Lower leg skin (tissue), 4 donors: ENCODE measurements around the gene RBM4B. TPM values are rescaled to one million over a fixed set of nuclear protein-coding genes. Genes with fewer than 3 reads are reported as not detected.

ENCODE experiments used
- DNase-seq, 2 donors: peaks; one replicate each; pipeline ENCODE4 v3.0.0-alpha.2; 2019; ENCODE audit warnings: low spot score in 2 of 2
- H3K4me3 ChIP-seq: fragments of 200-600 bp; sonication (generic); 2 replicates; pipeline ENCODE4 v1.5.1; 2017; ENCODE audit warnings: mild to moderate bottlenecking, low read depth; ENCODE audit not compliant: poor library complexity, severe bottlenecking
- CTCF ChIP-seq, 3 donors: fragments of 450-650 bp; IDR thresholded peaks; one replicate each; pipeline ENCODE4 v1.5.1; 2016; ENCODE audit warnings: antibody characterized with exemption in 3 of 3, mild to moderate bottlenecking in 3 of 3, moderate library complexity in 2 of 3
- POLR2A ChIP-seq, 2 donors: fragments of 450-650 bp; IDR thresholded peaks; one replicate each; pipeline ENCODE4 v1.6.1; 2016 to 2017; ENCODE audit warnings: antibody characterized with exemption in 2 of 2, mild to moderate bottlenecking in 1 of 2, moderate library complexity in 1 of 2
- WGBS, 2 donors: methylation state at CpG; one replicate each; pipeline ENCODE4 v1.1.5; 2018; 5-methylcytosine and 5-hydroxymethylcytosine counted together
- intact Hi-C: fragments of 100-400 bp; cut with DNase I; formaldehyde crosslinking; loops from one replicate; pipeline ENCODE4 v1.15.0; 2023; ENCODE audit warnings: low total_unique reads
- total RNA-seq, 4 donors: library from RNA; depleted of rRNA; stranded (reverse); fragments of >200 nt; gene quantifications; one replicate each; pipeline ENCODE4 v1.1.0, GENCODE V29; 2016

RBM4B gene
- total RNA-seq, 4 donors from 2014 or later = 8.6 to 18.0 (median 12.2) TPM

GRCh38 chr11:66687831-66688281 is 10.2 kb upstream of the RBM4B start:
- H3K4me3 ChIP-seq = no peak overlapping the region
- no peak for TF ChIP-seq CTCF (IDR thresholded peaks at IDR 0.05)
- TF ChIP-seq POLR2A (IDR thresholded peaks at IDR 0.05) = no peak
- no peak for DNase-seq
- 54 to 69% methylated on average over 13 of the region's 13 CpGs for WGBS, 2 donors
- intact Hi-C loops = no loop called here

- 56 to 66% methylated on average over 26 to 27 of the region's 33 CpGs for WGBS, 2 donors
- intact Hi-C loops = no loop called here
Measured at GRCh38 chr11:66686801-66687750, 9.4 kb upstream of the RBM4B start.

GRCh38 chr11:66686100-66686785 is 8.6 kb upstream of the RBM4B start:
- 63% methylated on average over 15 of the region's 15 CpGs for WGBS, 2 donors
- H3K4me3 ChIP-seq = no peak overlapping the region
- DNase-seq = no peak
- TF ChIP-seq POLR2A (IDR thresholded peaks at IDR 0.05) (no peak), CTCF (IDR thresholded peaks at IDR 0.05) (no peak)
- intact Hi-C loops = no loop called here

More at GRCh38 chr11:66686801-66687750, 9.4 kb upstream of the RBM4B start:
- no peak for TF ChIP-seq CTCF (IDR thresholded peaks at IDR 0.05)
- no peak for TF ChIP-seq POLR2A (IDR thresholded peaks at IDR 0.05)
- H3K4me3 ChIP-seq = no peak overlapping the region
- peak; percentile 54 to 88 for DNase-seq

- intact Hi-C loops = no loop called here
- 57 to 61% methylated on average over 27 of the region's 27 CpGs for whole genome bisulfite sequencing, 2 donors
- peak in 1 of 2 donors; percentile 80 for DNase-seq
- no peak for TF ChIP-seq POLR2A (IDR thresholded peaks at IDR 0.05)
- TF ChIP-seq CTCF (IDR thresholded peaks at IDR 0.05) = no peak
- no peak overlapping the region for H3K4me3 ChIP-seq
Measured at GRCh38 chr11:66685276-66686099, 7.8 kb upstream of the RBM4B start.

GRCh38 chr11:66684635-66685034 is 6.9 kb upstream of the RBM4B start:
- intact Hi-C loops = no loop called here
- DNase-seq = no peak
- TF ChIP-seq POLR2A (IDR thresholded peaks at IDR 0.05) (no peak), CTCF (IDR thresholded peaks at IDR 0.05) (no peak)
- H3K4me3 ChIP-seq = no peak overlapping the region
- 82 to 91% methylated on average over 2 of the region's 2 CpGs for WGBS, 2 donors
